ENCODE data around the gene BCAP31. TPM values are rescaled to one million over a fixed set of nuclear protein-coding genes. Genes with fewer than 3 reads are reported as not detected.
"Not testable (repeated sequence)": the region's sequence is repeated elsewhere in the genome, so short reads cannot be mapped to it uniquely, and the experiment has no call there.

Gene BCAP31
- total and polyA plus RNA-seq, 2 of the 13 experiments (the other 11 are each of a cell fraction or from before 2014, with no cell fraction given): 139 to 178 TPM

DNA sequence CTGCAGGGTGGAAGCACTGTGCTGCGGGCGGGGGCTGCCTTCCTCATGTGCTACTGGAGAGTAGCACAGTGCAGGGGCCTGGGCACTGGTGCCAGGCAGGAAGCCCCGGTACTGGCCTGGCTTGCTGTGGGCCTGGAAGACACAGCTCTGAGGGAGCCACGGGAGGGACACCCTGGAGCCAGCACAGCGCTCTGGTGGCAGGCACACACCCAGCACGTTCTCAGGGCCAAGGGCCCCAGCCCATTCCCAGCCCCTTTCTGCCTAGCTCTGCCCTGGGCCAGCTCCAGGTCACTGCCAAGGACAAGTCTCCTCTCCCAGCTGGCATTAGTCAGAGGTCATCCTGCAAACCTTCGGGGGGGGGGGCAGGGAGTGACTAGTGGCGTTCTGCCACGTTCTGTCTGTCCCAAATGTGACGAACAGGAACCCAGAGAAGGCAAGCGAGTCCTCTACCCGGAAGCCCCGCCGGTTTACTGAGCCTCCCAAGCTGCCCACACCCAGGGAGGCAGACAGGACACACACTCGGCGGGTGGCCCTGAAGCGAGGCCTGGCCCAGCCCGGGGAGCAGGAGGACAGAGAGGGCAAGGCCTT is 24.3 kb downstream of the BCAP31 start:
- in situ Hi-C loops (cut with HindIII; ENCODE audit: extremely low pct_ligation_motif_present, low pct_unique_long_range_greater_than_20kb); H3K36me3 ChIP-seq (replicated peaks in 1 of 2; ENCODE audit: control insufficient read depth in 1 of 2, insufficient read depth in 2 of 2, low read length in 2 of 2): not testable (repeated sequence)

DNA sequence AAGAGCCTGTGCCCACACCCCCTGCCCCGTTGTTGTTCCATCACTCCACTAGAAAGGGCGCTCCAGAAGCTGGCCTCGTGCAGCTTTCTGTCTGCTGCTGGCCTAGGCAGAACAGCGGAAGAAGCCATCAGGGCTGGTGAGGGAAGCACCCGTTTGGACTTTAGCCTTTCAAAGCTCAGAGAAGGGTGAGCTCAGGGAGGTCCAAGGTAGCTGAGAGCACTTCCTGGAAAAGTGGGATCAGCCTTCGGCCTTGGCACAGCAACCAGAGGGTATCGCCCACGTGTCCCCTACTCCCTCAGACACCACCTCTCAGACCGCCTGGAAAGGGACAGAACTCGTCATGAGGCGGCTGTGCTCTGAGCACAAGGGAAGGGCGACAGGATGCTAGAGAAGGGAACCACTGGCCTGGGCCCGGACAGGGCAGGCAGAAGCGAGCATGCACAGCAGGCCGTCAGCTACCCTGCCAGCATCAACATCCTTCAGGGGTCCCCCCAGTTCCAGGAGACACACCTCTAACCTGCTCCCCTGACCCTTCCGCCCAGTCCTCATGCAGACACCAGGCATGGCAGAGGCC is 24.9 kb downstream of the BCAP31 start:
- CTCF ChIA-PET (ENCODE audit: low intra/inter-chr PET ratio, low total read pairs); H2AFZ ChIP-seq (ENCODE audit: low read length); H3K27ac ChIP-seq (ENCODE audit: extremely low read length, insufficient read depth, low read length); H3K9me3 ChIP-seq (ENCODE audit: low read length); H3K9ac ChIP-seq (ENCODE audit: insufficient read depth, low read depth, low read length); H3K4me2 ChIP-seq (ENCODE audit: low read depth, low read length); BruUV-seq (replicated peaks); DNase-seq (ENCODE audit: low spot score); intact Hi-C loops (cut with micrococcal nuclease; ENCODE audit: unreplicated experiment); H4K20me1 ChIP-seq (ENCODE audit: insufficient read depth, low read length); H3K79me2 ChIP-seq (ENCODE audit: insufficient read depth, low read length); FAIRE-seq; H3K4me3 ChIP-seq (replicated peaks in 1 of 3; ENCODE audit: insufficient read depth in 1 of 3, low read depth in 2 of 3, low read length in 3 of 3); H3K36me3 ChIP-seq (replicated peaks in 1 of 2; ENCODE audit: control insufficient read depth in 1 of 2, insufficient read depth in 2 of 2, low read length in 2 of 2); H3K27me3 ChIP-seq (ENCODE audit: control insufficient read depth in 1 of 2, insufficient read depth in 2 of 2, low read length in 2 of 2); in situ Hi-C loops (cut with HindIII; ENCODE audit: extremely low pct_ligation_motif_present, low pct_unique_long_range_greater_than_20kb): not testable (repeated sequence)
- ATAC-seq: peak; percentile 11
- POLR2A ChIA-PET: interaction anchor here (1.0 to 1.6 kb wide), 2 partner anchors 13 to 29 kb away, joined by 4 to 8 read pairs; partner anchors contain the start of gene SLC6A8
- peak; percentile 52; the same call in 1 of the 2 replicates for TF ChIP-seq POLR2G (IDR thresholded peaks at IDR 0.05; ENCODE audit: low read depth, low read length)
- TF ChIP-seq, protein P1, sequence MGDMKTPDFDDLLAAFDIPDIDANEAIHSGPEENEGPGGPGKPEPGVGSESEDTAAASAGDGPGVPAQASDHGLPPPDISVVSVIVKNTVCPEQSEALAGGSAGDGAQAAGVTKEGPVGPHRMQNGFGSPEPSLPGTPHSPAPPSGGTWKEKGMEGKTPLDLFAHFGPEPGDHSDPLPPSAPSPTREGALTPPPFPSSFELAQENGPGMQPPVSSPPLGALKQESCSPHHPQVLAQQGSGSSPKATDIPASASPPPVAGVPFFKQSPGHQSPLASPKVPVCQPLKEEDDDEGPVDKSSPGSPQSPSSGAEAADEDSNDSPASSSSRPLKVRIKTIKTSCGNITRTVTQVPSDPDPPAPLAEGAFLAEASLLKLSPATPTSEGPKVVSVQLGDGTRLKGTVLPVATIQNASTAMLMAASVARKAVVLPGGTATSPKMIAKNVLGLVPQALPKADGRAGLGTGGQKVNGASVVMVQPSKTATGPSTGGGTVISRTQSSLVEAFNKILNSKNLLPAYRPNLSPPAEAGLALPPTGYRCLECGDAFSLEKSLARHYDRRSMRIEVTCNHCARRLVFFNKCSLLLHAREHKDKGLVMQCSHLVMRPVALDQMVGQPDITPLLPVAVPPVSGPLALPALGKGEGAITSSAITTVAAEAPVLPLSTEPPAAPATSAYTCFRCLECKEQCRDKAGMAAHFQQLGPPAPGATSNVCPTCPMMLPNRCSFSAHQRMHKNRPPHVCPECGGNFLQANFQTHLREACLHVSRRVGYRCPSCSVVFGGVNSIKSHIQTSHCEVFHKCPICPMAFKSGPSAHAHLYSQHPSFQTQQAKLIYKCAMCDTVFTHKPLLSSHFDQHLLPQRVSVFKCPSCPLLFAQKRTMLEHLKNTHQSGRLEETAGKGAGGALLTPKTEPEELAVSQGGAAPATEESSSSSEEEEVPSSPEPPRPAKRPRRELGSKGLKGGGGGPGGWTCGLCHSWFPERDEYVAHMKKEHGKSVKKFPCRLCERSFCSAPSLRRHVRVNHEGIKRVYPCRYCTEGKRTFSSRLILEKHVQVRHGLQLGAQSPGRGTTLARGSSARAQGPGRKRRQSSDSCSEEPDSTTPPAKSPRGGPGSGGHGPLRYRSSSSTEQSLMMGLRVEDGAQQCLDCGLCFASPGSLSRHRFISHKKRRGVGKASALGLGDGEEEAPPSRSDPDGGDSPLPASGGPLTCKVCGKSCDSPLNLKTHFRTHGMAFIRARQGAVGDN (CRISPR knock-in tag; IDR thresholded peaks at IDR 0.05): peak; percentile 27
- peak; percentile 10; the same call in 1 of the 2 replicates for TF ChIP-seq HNF4A (CRISPR knock-in tag; IDR thresholded peaks at IDR 0.05)
- TF ChIP-seq HNRNPL (IDR thresholded peaks at IDR 0.05; ENCODE audit: low read depth, low read length): 0 out of 2 replicates have a peak, but pooled peaks have one; percentile 24
- TF ChIP-seq SALL1 (CRISPR knock-in tag; IDR thresholded peaks at IDR 0.05): 0 out of 2 replicates have a peak, but pooled peaks have one; percentile 21
- peaks cover 14% of the 10 kb centered on the region for H3K4me1 ChIP-seq (ENCODE audit: insufficient read depth, low read length)
- WGBS (ENCODE audit: low lambda C conversion rate): no CpG with 5 or more reads among the region's 16 CpGs

More for the DNA sequence above, 24.3 kb downstream of the BCAP31 start:
- POLR2A ChIA-PET; H4K20me1 ChIP-seq (ENCODE audit: insufficient read depth, low read length); H3K79me2 ChIP-seq (ENCODE audit: insufficient read depth, low read length); H3K27ac ChIP-seq (ENCODE audit: extremely low read length, insufficient read depth, low read length); H3K9me3 ChIP-seq (ENCODE audit: low read length); H3K27me3 ChIP-seq (ENCODE audit: control insufficient read depth in 1 of 2, insufficient read depth in 2 of 2, low read length in 2 of 2); H3K4me2 ChIP-seq (ENCODE audit: low read depth, low read length); BruUV-seq (replicated peaks); H2AFZ ChIP-seq (ENCODE audit: low read length); intact Hi-C loops (cut with micrococcal nuclease; ENCODE audit: unreplicated experiment); H3K9ac ChIP-seq (ENCODE audit: insufficient read depth, low read depth, low read length); CTCF ChIA-PET (ENCODE audit: low intra/inter-chr PET ratio, low total read pairs); H3K4me3 ChIP-seq (replicated peaks in 1 of 3; ENCODE audit: insufficient read depth in 1 of 3, low read depth in 2 of 3, low read length in 3 of 3); DNase-seq (ENCODE audit: low spot score); FAIRE-seq: not testable (repeated sequence)
- H3K4me1 ChIP-seq (ENCODE audit: insufficient read depth, low read length): peaks cover 14% of the 10 kb centered on the region
- TF ChIP-seq AGO1 (IDR thresholded peaks at IDR 0.05; ENCODE audit: low read depth, low read length, poor library complexity, severe bottlenecking) (peak; percentile 92), RBFOX2 (IDR thresholded peaks at IDR 0.05; ENCODE audit: low read depth, low read length) (peak; percentile 52), AGO2 (optimal IDR thresholded peaks at IDR 0.05; ENCODE audit: low read depth, low read length) (peak; percentile 63)
- ATAC-seq: peak; percentile 11
- WGBS (ENCODE audit: low lambda C conversion rate): no CpG with 5 or more reads among the region's 18 CpGs

Data from HepG2 (cell line).